ENCODE data around the gene JSRP1. TPM values are rescaled to one million over a fixed set of nuclear protein-coding genes. Genes with fewer than 3 reads are reported as not detected.
A peak's percentile ranks its signal among the peaks of the same experiment; 100 is the strongest.

Gene JSRP1
- polyA plus RNA-seq, 1 of the 3 experiments (the other 2 are of a cell fraction): 0.76 TPM

DNA sequence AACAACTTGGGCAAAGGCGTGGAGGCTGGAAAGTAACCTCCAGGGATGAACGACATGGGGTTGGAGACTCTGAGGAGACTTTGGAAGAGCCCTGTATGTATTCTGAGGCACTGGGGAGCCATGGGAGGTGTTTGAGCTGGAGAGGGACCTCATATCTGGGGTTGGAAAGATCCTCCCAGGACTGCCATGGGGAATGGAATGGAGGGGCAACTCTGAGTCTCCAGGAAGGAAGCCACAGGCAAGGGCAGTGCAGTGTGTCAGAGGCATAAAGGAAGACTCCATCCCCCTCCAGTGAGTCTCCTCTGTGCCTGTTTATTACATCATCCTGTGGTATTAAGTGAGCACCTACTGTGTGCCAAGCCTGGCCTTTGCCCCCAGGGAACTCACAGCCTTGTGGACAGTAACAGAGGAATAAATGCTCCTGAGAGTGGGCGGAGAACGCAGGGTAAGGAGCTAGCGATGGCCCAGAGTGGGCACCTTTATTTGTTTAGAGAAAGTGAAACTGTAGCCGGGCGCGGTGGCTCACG lies 18.0 kb upstream of the JSRP1 start:
- ChIA-PET POLR2A (interaction anchor here (0.6 to 1.9 kb wide), 5 partner anchors 15 to 120 kb away, joined by 3 to 6 read pairs (median 3); no protein-coding TSS in a partner anchor), CTCF (interaction anchor here (0.6 to 11.9 kb wide), 20 partner anchors 9 to 1041 kb away, joined by 3 to 284 read pairs (median 8); partner anchors contain the start of genes LINGO3, LSM7, PLEKHJ1 and SF3A2)
- Histone ChIP-seq H3K9me3 (no peaks in the 10 kb centered on the region), H3K4me2 (peak overlapping the region; percentile 90), H3F3A (replicated peaks; ENCODE audit: insufficient read depth) (peaks cover 17% of the 10 kb centered on the region), H3K27me3 (ENCODE audit: insufficient read depth) (no peaks in the 10 kb centered on the region), H3K9ac (no peak overlapping the region), H2AFZ (ENCODE audit: low read depth) (no peak overlapping the region), H3K9me2 (no peaks in the 10 kb centered on the region), H3K4me1 (ENCODE audit: control insufficient read depth in 1 of 2, insufficient read depth in 2 of 2, low read depth in 1 of 2, low read length in 1 of 2) (peaks cover 4 to 28% of the 10 kb centered on the region in 2 experiments; a peak in 1 of 4 replicates), H3K79me2 (ENCODE audit: insufficient read depth) (peaks cover 64% of the 10 kb centered on the region), H3K4me3 (ENCODE audit: low read depth in 2 of 2, low read length in 1 of 2) (peak overlapping the region in 1 of 2 experiments; percentile 36; a peak in 2 of 4 replicates), H4K20me1 (ENCODE audit: insufficient read depth) (peaks cover 59% of the 10 kb centered on the region), H3K27ac (ENCODE audit: low read depth in 2 of 2, low read length in 1 of 2) (peak overlapping the region; percentile 1 to 46; a peak in 3 of 4 replicates), H3K36me3 (replicated peaks in 1 of 2; ENCODE audit: control insufficient read depth in 1 of 2, insufficient read depth in 2 of 2, low read length in 1 of 2) (peaks cover 17 to 26% of the 10 kb centered on the region in 2 experiments)
- no peak for DNase-seq
- no peak for TF ChIP-seq RXRA (IDR thresholded peaks at IDR 0.05; ENCODE audit: borderline replicate concordance, low read depth)
- WGBS (ENCODE audit: low lambda C conversion rate): 96% methylated on average over 9 of the region's 9 CpGs

DNA sequence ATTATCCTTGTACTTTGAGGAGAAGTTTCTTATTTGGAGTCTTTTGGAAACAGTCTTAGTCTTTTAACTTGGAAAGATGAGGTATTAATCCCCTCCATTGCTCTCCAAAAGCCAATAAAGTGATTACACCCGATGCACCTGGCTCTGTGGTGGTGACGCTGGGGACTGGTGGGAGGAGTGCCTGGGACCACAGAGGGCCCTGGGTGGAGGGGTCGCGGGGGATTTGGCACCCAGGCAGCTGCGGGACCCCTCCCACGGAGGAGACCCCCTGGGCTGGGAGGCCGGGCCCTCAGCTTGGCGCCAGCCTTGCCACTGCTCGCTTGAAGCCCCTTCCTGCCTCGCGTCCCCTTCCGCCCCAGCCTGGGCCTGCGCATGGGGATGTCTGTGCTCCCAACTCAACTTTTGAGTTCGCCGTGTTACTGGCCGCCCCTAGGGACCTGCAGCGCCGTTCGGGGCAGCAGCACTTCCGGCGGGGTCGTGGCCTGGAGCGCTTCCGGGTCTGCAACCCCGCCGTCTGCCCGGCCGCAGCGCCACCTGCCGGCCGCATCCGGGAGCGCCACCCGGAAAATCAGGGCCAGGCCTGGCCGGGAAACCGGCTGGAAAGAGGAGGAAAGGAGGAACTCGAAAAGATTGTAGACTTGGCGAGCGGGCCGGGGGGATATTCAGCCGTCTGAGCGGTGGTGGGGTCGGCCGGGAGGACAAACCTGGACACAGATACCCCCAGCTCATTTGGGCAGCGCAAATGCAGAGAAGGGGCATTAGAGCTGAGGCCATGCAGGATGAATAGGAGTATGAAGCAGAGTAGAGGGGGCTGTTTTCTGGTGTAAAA lies 17.4 kb upstream of the JSRP1 start:
- Histone ChIP-seq H3K4me2 (peak overlapping the region; percentile 90), H3K9me2 (no peaks in the 10 kb centered on the region), H4K20me1 (ENCODE audit: insufficient read depth) (peaks cover 59% of the 10 kb centered on the region), H2AFZ (ENCODE audit: low read depth) (no peak overlapping the region), H3K36me3 (replicated peaks in 1 of 2; ENCODE audit: control insufficient read depth in 1 of 2, insufficient read depth in 2 of 2, low read length in 1 of 2) (peaks cover 17 to 26% of the 10 kb centered on the region in 2 experiments), H3K4me1 (ENCODE audit: control insufficient read depth in 1 of 2, insufficient read depth in 2 of 2, low read depth in 1 of 2, low read length in 1 of 2) (peaks cover 6 to 28% of the 10 kb centered on the region in 2 experiments; a peak in 3 of 4 replicates), H3K27me3 (ENCODE audit: insufficient read depth) (no peaks in the 10 kb centered on the region), H3F3A (replicated peaks; ENCODE audit: insufficient read depth) (peaks cover 20% of the 10 kb centered on the region), H3K4me3 (ENCODE audit: low read depth in 2 of 2, low read length in 1 of 2) (peak overlapping the region; percentile 35 to 36), H3K27ac (ENCODE audit: low read depth in 2 of 2, low read length in 1 of 2) (peak overlapping the region; percentile 46 to 64), H3K79me2 (ENCODE audit: insufficient read depth) (peaks cover 64% of the 10 kb centered on the region), H3K9ac (no peak overlapping the region), H3K9me3 (no peaks in the 10 kb centered on the region)
- WGBS (ENCODE audit: low lambda C conversion rate): 28% methylated on average over 19 of the region's 45 CpGs
- ChIA-PET POLR2A (interaction anchor here (0.6 to 1.6 kb wide), 5 partner anchors 14 to 120 kb away, joined by 3 to 5 read pairs (median 3); no protein-coding TSS in a partner anchor), CTCF (interaction anchor here (0.8 to 11.9 kb wide), 16 partner anchors 8 to 119 kb away, joined by 3 to 284 read pairs (median 12); partner anchors contain the start of genes LINGO3, LSM7, PEAK3 and PLEKHJ1)
- peak; percentile 95 for DNase-seq
- TF ChIP-seq RAD21 (IDR thresholded peaks at IDR 0.05; ENCODE audit: low read length) (peak; percentile 69), CHD2 (IDR thresholded peaks at IDR 0.05; ENCODE audit: low read length, partially characterized antibody) (peak; percentile 74), RCOR1 (IDR thresholded peaks at IDR 0.05; ENCODE audit: low read length) (no peak), TCF12 (IDR thresholded peaks at IDR 0.05) (no peak), ELF1 (IDR thresholded peaks at IDR 0.05) (peak; percentile 93), GABPA (IDR thresholded peaks at IDR 0.05; ENCODE audit: low read depth) (peak; percentile 94), YY1 (IDR thresholded peaks at IDR 0.05; ENCODE audit: low read depth) (0 out of 2 replicates have a peak, but pooled peaks have one; percentile 33), POLR2AphosphoS5 (IDR thresholded peaks at IDR 0.05; ENCODE audit: low read depth, low read length) (no peak; the same call in 1 of the 2 replicates), JUND (IDR thresholded peaks at IDR 0.05) (peak; percentile 38; the same call in 1 of the 2 replicates), MXI1 (IDR thresholded peaks at IDR 0.05; ENCODE audit: low read depth, low read length) (peak; percentile 70; the same call in 1 of the 2 replicates)
- TF ChIP-seq, protein P1, sequence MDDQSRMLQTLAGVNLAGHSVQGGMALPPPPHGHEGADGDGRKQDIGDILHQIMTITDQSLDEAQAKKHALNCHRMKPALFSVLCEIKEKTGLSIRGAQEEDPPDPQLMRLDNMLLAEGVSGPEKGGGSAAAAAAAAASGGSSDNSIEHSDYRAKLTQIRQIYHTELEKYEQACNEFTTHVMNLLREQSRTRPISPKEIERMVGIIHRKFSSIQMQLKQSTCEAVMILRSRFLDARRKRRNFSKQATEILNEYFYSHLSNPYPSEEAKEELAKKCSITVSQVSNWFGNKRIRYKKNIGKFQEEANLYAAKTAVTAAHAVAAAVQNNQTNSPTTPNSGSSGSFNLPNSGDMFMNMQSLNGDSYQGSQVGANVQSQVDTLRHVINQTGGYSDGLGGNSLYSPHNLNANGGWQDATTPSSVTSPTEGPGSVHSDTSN (IDR thresholded peaks at IDR 0.05): peak; percentile 62
- TF ChIP-seq, protein P2, sequence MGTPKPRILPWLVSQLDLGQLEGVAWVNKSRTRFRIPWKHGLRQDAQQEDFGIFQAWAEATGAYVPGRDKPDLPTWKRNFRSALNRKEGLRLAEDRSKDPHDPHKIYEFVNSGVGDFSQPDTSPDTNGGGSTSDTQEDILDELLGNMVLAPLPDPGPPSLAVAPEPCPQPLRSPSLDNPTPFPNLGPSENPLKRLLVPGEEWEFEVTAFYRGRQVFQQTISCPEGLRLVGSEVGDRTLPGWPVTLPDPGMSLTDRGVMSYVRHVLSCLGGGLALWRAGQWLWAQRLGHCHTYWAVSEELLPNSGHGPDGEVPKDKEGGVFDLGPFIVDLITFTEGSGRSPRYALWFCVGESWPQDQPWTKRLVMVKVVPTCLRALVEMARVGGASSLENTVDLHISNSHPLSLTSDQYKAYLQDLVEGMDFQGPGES (IDR thresholded peaks at IDR 0.05; ENCODE audit: low read depth, low read length): no peak
- TF ChIP-seq, protein P3, sequence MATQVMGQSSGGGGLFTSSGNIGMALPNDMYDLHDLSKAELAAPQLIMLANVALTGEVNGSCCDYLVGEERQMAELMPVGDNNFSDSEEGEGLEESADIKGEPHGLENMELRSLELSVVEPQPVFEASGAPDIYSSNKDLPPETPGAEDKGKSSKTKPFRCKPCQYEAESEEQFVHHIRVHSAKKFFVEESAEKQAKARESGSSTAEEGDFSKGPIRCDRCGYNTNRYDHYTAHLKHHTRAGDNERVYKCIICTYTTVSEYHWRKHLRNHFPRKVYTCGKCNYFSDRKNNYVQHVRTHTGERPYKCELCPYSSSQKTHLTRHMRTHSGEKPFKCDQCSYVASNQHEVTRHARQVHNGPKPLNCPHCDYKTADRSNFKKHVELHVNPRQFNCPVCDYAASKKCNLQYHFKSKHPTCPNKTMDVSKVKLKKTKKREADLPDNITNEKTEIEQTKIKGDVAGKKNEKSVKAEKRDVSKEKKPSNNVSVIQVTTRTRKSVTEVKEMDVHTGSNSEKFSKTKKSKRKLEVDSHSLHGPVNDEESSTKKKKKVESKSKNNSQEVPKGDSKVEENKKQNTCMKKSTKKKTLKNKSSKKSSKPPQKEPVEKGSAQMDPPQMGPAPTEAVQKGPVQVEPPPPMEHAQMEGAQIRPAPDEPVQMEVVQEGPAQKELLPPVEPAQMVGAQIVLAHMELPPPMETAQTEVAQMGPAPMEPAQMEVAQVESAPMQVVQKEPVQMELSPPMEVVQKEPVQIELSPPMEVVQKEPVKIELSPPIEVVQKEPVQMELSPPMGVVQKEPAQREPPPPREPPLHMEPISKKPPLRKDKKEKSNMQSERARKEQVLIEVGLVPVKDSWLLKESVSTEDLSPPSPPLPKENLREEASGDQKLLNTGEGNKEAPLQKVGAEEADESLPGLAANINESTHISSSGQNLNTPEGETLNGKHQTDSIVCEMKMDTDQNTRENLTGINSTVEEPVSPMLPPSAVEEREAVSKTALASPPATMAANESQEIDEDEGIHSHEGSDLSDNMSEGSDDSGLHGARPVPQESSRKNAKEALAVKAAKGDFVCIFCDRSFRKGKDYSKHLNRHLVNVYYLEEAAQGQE (IDR thresholded peaks at IDR 0.05; ENCODE audit: low read depth, low read length): no peak
- TF ChIP-seq, protein P4, sequence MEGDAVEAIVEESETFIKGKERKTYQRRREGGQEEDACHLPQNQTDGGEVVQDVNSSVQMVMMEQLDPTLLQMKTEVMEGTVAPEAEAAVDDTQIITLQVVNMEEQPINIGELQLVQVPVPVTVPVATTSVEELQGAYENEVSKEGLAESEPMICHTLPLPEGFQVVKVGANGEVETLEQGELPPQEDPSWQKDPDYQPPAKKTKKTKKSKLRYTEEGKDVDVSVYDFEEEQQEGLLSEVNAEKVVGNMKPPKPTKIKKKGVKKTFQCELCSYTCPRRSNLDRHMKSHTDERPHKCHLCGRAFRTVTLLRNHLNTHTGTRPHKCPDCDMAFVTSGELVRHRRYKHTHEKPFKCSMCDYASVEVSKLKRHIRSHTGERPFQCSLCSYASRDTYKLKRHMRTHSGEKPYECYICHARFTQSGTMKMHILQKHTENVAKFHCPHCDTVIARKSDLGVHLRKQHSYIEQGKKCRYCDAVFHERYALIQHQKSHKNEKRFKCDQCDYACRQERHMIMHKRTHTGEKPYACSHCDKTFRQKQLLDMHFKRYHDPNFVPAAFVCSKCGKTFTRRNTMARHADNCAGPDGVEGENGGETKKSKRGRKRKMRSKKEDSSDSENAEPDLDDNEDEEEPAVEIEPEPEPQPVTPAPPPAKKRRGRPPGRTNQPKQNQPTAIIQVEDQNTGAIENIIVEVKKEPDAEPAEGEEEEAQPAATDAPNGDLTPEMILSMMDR (IDR thresholded peaks at IDR 0.05): peak; percentile 91
